ENCODE measurements around the gene CTBP2.

DNA sequence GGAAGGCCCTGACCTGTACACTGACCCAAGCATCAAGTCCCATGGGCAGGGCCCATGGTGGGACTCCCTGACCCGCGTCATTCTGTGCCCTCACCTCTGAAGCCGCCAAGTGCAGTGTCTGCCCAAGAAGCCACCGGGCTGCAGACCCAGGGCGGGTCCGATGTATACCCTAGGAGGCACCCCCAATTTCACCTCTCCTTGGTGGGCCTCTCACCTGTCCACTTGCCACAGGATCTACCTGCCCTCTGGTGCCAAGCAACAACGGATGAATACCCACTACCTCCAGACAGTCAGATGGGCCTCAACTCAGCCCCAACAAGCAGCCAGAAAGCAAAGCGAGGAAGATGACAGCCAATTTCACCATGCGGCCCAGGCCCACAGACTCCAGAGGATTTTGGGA lies 92.6 kb downstream of the CTBP2 start:
- TF ChIP-seq CTCF (optimal IDR thresholded peaks at IDR 0.05 in 1 of 3, IDR thresholded peaks at IDR 0.05 in 1 of 3, conservative IDR thresholded peaks at IDR 0.05 in 1 of 3; ENCODE audit: extremely low read depth in 1 of 3, insufficient read depth in 2 of 3, low read length in 3 of 3): no peak
- TF ChIP-seq EZH2 (IDR thresholded peaks at IDR 0.05; ENCODE audit: low read length): no peak

Measured in keratinocyte (primary cell).